ENCODE data around the gene ZC2HC1C. TPM values are rescaled to one million over a fixed set of nuclear protein-coding genes. Genes with fewer than 3 reads are reported as not detected.

The ZC2HC1C gene
- total and polyA plus RNA-seq, 7 donors, result 1.2 to 4.6 (median 4.3) TPM

- Histone ChIP-seq H3K27me3 (no peaks in the 10 kb centered on the region), H3K27ac (no peak overlapping the region), H3K36me3 (peaks cover 15 to 84% (median 30%) of the 10 kb centered on the region in 4 donors), H3K4me1 (no peaks in the 10 kb centered on the region), H3K4me3 (no peak overlapping the region), H3K9me3 (no peaks in the 10 kb centered on the region)
- TF ChIP-seq CTCF (IDR thresholded peaks at IDR 0.05), result no peak
- TF ChIP-seq POLR2A (IDR thresholded peaks at IDR 0.05), result no peak
- TF ChIP-seq POLR2AphosphoS5 (IDR thresholded peaks at IDR 0.05), result no peak
- TF ChIP-seq EP300 (IDR thresholded peaks at IDR 0.05), result no peak
- WGBS, 2 donors, result 0% methylated on average over 1 of the region's 1 CpG
- intact Hi-C loops (cut with DNase I), result no loop called here
- no peak for DNase-seq
Measured at GRCh38 chr14:75030147-75030546, 39.3 kb upstream of the ZC2HC1C start.

GRCh38 chr14:75032939-75033338, 36.5 kb upstream of the ZC2HC1C start:
- 96 to 98% methylated on average over 2 of the region's 2 CpGs for WGBS, 2 donors
- no peak for DNase-seq
- H3K4me3 ChIP-seq, result no peak overlapping the region
- H3K27ac ChIP-seq, result no peak overlapping the region
- H3K27me3 ChIP-seq, result no peaks in the 10 kb centered on the region
- intact Hi-C loops (cut with DNase I), result no loop called here
- no peaks in the 10 kb centered on the region for H3K4me1 ChIP-seq
- peaks cover 20 to 77% (median 30%) of the 10 kb centered on the region in 4 donors for H3K36me3 ChIP-seq
- H3K9me3 ChIP-seq, result no peaks in the 10 kb centered on the region
- TF ChIP-seq POLR2AphosphoS5 (IDR thresholded peaks at IDR 0.05), result no peak
- no peak for TF ChIP-seq POLR2A (IDR thresholded peaks at IDR 0.05)
- no peak for TF ChIP-seq EP300 (IDR thresholded peaks at IDR 0.05)
- TF ChIP-seq CTCF (IDR thresholded peaks at IDR 0.05), result no peak

DNA sequence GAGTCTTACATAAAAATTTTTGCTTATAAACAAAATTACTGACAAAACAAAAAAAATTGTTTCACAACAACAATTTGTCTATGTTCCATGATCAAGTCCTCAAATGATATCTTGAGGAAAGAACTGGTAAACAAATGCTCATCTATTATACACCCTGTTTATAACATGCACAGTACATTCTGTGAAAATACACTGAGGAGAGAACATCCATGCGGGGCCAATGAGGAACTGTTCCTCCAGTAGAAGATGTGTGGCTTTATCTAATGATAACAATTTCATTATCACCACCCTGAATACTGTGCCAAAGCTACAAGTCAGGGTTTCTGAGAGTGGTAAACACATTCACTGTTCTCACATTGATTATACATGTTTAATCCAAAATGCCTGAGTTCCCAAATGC, 28.9 kb upstream of the ZC2HC1C start:
- intact Hi-C loops (cut with DNase I), result no loop called here
- peaks cover 0 to 16% (median 13%) of the 10 kb centered on the region in 4 donors for H3K4me1 ChIP-seq
- H3K36me3 ChIP-seq, result peaks cover 0 to 56% (median 5%) of the 10 kb centered on the region in 4 donors
- H3K27ac ChIP-seq, result no peak overlapping the region
- 20 to 56% methylated on average over 1 of the region's 1 CpG for WGBS, 2 donors
- no peak for DNase-seq
- no peak for TF ChIP-seq POLR2AphosphoS5 (IDR thresholded peaks at IDR 0.05)
- no peak for TF ChIP-seq CTCF (IDR thresholded peaks at IDR 0.05)
- TF ChIP-seq POLR2A (IDR thresholded peaks at IDR 0.05), result no peak
- no peak for TF ChIP-seq EP300 (IDR thresholded peaks at IDR 0.05)
- H3K27me3 ChIP-seq, result no peaks in the 10 kb centered on the region
- no peaks in the 10 kb centered on the region for H3K9me3 ChIP-seq
- no peak overlapping the region for H3K4me3 ChIP-seq

GRCh38 chr14:75040959-75041358, 28.5 kb upstream of the ZC2HC1C start:
- H3K4me3 ChIP-seq, result no peak overlapping the region
- no peaks in the 10 kb centered on the region for H3K27me3 ChIP-seq
- H3K9me3 ChIP-seq, result no peaks in the 10 kb centered on the region
- H3K36me3 ChIP-seq, result peaks cover 0 to 52% (median 5%) of the 10 kb centered on the region in 4 donors
- no peak for TF ChIP-seq POLR2A (IDR thresholded peaks at IDR 0.05)
- no peak for TF ChIP-seq POLR2AphosphoS5 (IDR thresholded peaks at IDR 0.05)
- TF ChIP-seq EP300 (IDR thresholded peaks at IDR 0.05), result no peak
- TF ChIP-seq CTCF (IDR thresholded peaks at IDR 0.05), result no peak
- intact Hi-C loops (cut with DNase I), result no loop called here
- no peak overlapping the region for H3K27ac ChIP-seq
- DNase-seq, result no peak
- H3K4me1 ChIP-seq, result peaks cover 0 to 17% (median 15%) of the 10 kb centered on the region in 4 donors
- WGBS, 2 donors, result 67 to 93% methylated on average over 2 of the region's 2 CpGs

DNA sequence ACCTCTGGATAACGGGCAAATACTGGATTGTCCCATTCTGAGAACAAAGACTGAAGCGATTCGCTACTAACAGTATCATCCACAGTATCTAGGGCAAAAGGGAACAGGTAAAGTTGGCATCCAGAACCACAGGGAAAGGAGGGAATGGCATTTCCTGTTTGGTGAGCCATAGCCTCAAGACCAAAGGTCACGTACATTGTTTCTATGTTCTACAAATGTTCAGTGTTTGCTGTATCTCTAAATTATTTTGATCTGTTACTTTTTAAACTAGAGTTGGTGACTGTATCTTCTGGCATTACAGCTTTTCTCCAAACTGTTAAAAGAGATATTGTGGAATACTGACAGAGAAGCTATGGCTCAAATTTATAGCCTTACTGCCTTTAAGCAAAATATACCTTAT, 27.8 kb upstream of the ZC2HC1C start:
- WGBS, 2 donors, result 22 to 74% methylated on average over 4 of the region's 4 CpGs
- Histone ChIP-seq H3K27ac (no peak overlapping the region), H3K36me3 (peaks cover 0 to 51% (median 5%) of the 10 kb centered on the region in 4 donors)

More for the DNA sequence above, 27.8 kb upstream of the ZC2HC1C start:
- H3K4me3 ChIP-seq, result no peak overlapping the region
- intact Hi-C loops (cut with DNase I), result no loop called here
- no peak for DNase-seq
- no peaks in the 10 kb centered on the region for H3K27me3 ChIP-seq
- peaks cover 0 to 17% (median 15%) of the 10 kb centered on the region in 4 donors for H3K4me1 ChIP-seq
- no peaks in the 10 kb centered on the region for H3K9me3 ChIP-seq
- no peak for TF ChIP-seq CTCF (IDR thresholded peaks at IDR 0.05)
